ENCODE measurements around the gene TSEN54.

DNA sequence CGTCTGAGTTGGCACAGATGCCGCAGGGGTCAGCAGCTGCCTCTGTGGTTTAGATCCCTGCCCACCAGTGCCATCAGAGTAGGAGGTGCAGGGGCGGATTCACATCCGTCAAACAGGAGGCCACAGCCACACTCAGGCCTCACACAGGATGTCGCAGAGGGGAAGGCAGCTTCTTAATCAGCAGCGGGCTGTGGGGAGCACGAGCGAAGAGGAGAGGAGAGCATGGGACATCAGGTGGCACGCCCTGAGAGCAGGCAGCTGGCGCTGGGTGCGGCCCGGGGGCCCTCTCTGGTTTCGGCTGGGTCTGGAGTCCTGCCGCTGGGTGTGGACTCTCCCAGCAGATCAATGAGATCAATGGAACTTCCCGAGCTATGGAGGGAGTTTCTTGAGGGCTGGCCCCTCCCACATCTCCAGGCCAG is 18.8 kb downstream of the TSEN54 start:
- TF ChIP-seq, protein P1, sequence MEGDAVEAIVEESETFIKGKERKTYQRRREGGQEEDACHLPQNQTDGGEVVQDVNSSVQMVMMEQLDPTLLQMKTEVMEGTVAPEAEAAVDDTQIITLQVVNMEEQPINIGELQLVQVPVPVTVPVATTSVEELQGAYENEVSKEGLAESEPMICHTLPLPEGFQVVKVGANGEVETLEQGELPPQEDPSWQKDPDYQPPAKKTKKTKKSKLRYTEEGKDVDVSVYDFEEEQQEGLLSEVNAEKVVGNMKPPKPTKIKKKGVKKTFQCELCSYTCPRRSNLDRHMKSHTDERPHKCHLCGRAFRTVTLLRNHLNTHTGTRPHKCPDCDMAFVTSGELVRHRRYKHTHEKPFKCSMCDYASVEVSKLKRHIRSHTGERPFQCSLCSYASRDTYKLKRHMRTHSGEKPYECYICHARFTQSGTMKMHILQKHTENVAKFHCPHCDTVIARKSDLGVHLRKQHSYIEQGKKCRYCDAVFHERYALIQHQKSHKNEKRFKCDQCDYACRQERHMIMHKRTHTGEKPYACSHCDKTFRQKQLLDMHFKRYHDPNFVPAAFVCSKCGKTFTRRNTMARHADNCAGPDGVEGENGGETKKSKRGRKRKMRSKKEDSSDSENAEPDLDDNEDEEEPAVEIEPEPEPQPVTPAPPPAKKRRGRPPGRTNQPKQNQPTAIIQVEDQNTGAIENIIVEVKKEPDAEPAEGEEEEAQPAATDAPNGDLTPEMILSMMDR (IDR thresholded peaks at IDR 0.05 in 2 of 3, conservative IDR thresholded peaks at IDR 0.05 in 1 of 3; ENCODE audit: borderline replicate concordance in 1 of 3, insufficient read depth in 1 of 3, low read depth in 2 of 3, low read length in 2 of 3): no peak
- TF ChIP-seq EZH2 (IDR thresholded peaks at IDR 0.05) (no peak), JUND (IDR thresholded peaks at IDR 0.05) (no peak), SIN3A (IDR thresholded peaks at IDR 0.05; ENCODE audit: low read depth) (no peak), SP1 (IDR thresholded peaks at IDR 0.05; ENCODE audit: low read depth) (no peak), SRF (IDR thresholded peaks at IDR 0.05; ENCODE audit: low read depth) (no peak), ZNF274 (IDR thresholded peaks at IDR 0.05; ENCODE audit: low read depth, low read length) (no peak), RAD21 (IDR thresholded peaks at IDR 0.05; ENCODE audit: low read depth) (no peak)
- TF ChIP-seq, protein P2, sequence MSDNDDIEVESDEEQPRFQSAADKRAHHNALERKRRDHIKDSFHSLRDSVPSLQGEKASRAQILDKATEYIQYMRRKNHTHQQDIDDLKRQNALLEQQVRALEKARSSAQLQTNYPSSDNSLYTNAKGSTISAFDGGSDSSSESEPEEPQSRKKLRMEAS (IDR thresholded peaks at IDR 0.05): no peak
- TF ChIP-seq, protein P3, sequence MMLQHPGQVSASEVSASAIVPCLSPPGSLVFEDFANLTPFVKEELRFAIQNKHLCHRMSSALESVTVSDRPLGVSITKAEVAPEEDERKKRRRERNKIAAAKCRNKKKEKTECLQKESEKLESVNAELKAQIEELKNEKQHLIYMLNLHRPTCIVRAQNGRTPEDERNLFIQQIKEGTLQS (IDR thresholded peaks at IDR 0.05): no peak
